Dendritic cell treated with granulocyte-macrophage colony-stimulating factor and Interleukin-4, amounts not matched to agents 40 ng/mL and 50 ng/mL, for 4 days (primary cell): ENCODE results near the gene EIF5B.

Source experiments
- H3K27ac Mint-ChIP-seq: one replicate; pipeline ENCODE4 v1.8.0; 2022; ENCODE audit warnings: mild to moderate bottlenecking, mixed read lengths
- H3K27me3 Mint-ChIP-seq: one replicate; pipeline ENCODE4 v1.8.0; 2022; ENCODE audit warnings: mild to moderate bottlenecking, mixed read lengths
- H3K36me3 Mint-ChIP-seq: one replicate; pipeline ENCODE4 v1.8.0; 2022; ENCODE audit warnings: low read depth, mixed read lengths
- H3K4me1 Mint-ChIP-seq: one replicate; pipeline ENCODE4 v1.8.0; 2022; ENCODE audit warnings: low read depth, mixed read lengths
- H3K4me3 Mint-ChIP-seq: one replicate; pipeline ENCODE4 v1.8.0; 2022; ENCODE audit warnings: mild to moderate bottlenecking, moderate library complexity, mixed read lengths
- H3K9me3 Mint-ChIP-seq: one replicate; pipeline ENCODE4 v1.8.0; 2022; ENCODE audit warnings: mixed read lengths
- intact Hi-C: fragments of 100-400 bp; cut with micrococcal nuclease; formaldehyde crosslinking; loops from one replicate; pipeline ENCODE4 v1.15.0; 2022

EIF5B gene

DNA sequence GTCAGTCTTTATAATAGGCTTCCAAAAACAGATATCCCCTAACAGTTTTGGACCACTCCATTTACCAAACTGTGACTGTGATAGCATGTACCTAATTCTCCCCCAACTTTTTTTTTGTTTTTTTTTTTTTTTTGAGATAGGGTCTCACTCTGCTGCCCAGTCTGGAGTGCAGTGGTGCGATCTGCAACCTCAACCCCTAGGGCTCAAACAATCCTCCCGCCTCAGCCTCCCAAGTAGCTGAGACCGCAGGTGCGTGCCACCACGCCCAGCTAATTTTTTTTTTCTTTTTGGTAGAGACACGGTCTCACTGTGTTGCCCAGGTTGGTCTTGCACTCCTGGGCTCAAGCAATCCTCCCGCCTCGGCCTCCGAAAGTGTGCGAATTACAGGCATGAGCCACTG is 99.7 kb downstream of the EIF5B start:
- Mint-ChIP-seq H3K27me3 (no peaks in the 10 kb centered on the region), H3K27ac (no peak overlapping the region), H3K36me3 (peaks cover 36% of the 10 kb centered on the region), H3K4me1 (no peaks in the 10 kb centered on the region), H3K9me3 (no peaks in the 10 kb centered on the region), H3K4me3 (no peak overlapping the region)
- intact Hi-C loops = no loop called here

DNA sequence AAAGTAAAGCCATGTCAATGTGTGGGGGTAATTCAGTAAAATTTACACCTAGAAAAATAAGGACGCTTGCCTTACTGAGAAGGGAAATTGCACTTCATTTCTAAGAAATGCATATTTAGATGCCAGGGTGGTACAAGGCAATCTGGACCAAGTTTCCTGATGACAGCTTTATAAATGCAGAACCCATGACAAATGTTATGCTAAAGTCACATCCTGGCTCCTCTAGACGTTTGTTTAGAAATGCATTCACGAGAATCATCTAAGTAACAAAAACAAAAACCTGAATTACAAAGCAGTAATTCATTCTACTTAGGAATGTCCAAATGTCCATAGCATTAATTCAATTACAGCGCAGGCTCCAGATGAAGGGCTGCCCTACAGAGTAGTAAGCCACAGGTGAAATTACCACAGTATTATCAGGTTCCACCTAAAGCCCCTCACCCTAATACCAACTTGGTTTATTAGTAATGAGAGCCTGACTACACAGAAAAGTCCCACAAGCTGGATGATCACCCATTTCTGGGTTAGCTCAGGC is 102.8 kb downstream of the EIF5B start:
- Mint-ChIP-seq H3K4me1 (no peaks in the 10 kb centered on the region), H3K27ac (no peak overlapping the region), H3K4me3 (no peak overlapping the region), H3K9me3 (no peaks in the 10 kb centered on the region), H3K27me3 (no peaks in the 10 kb centered on the region), H3K36me3 (peaks cover 23% of the 10 kb centered on the region)
- intact Hi-C loops = loop anchor here (5.0 kb wide), 1 partner anchor 52 kb away; the partner anchor contains the start of gene REV1

DNA sequence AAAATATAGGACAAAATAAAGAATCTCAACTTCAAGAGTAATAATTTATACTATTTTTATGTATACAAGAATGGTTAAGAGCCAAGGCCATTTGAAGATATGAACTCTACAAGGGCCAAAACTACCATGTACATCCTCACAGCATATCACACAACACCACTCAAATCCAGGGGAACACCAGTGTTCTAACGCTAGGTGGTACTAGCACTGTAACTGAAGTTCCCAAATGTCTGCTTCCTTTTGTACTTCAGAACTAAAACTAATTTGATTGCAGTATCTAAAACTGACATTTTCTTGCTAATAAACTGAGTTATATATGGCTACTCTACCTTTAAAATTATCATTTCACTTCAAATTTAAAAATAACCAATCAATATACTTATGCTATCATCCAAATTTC is 105.6 kb downstream of the EIF5B start:
- no peaks in the 10 kb centered on the region for H3K9me3 Mint-ChIP-seq
- no peak overlapping the region for H3K4me3 Mint-ChIP-seq
- intact Hi-C loops = loop anchor here (5.0 kb wide), 1 partner anchor 49 kb away; the partner anchor contains the start of gene REV1
- H3K27me3 Mint-ChIP-seq = no peaks in the 10 kb centered on the region
- H3K36me3 Mint-ChIP-seq = peaks cover 34% of the 10 kb centered on the region
- peaks cover 5% of the 10 kb centered on the region for H3K4me1 Mint-ChIP-seq
- H3K27ac Mint-ChIP-seq = no peak overlapping the region

DNA sequence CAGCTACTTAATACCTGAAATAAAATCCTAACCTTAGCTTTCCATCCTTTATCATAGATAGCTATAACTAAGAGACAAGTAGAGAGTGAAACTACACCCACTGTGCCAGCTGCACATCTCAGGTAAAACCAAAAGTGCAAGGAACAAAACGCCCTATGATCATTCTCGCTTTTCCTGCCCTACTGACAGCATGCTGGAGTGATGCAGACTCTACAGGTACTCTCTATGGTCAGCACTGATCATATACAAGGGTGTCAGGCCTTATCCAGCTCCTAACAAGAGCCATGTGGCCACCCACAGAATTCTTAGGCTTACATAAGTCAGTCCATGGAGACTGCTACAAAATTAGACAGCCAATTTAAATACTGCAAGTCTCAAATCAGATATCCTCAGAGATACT is 107.0 kb downstream of the EIF5B start:
- Mint-ChIP-seq H3K27ac (no peak overlapping the region), H3K27me3 (no peaks in the 10 kb centered on the region), H3K36me3 (peaks cover 39% of the 10 kb centered on the region), H3K9me3 (no peaks in the 10 kb centered on the region), H3K4me3 (no peak overlapping the region), H3K4me1 (peaks cover 5% of the 10 kb centered on the region)
- intact Hi-C loops = loop anchor here (5.0 kb wide), 1 partner anchor 48 kb away; the partner anchor contains the start of gene REV1

DNA sequence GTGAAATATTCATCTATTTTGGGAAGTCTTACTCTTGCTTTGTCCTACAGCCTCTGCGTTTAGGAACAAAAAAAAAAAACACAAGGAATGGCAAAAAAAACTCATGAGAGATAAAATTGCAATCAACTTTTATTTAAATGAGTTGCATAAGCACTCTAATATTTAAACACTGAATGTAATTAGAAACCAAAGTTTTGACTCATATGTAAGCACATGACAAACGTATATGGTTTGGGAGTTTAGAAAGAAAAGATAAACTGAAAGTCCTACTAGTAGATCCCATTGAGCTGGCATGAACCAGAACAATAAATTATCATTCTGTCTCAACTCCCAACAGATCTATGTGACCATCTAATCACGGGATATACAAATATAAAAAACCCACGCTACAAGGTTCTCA is 107.9 kb downstream of the EIF5B start:
- H3K27me3 Mint-ChIP-seq = no peaks in the 10 kb centered on the region
- H3K4me1 Mint-ChIP-seq = peaks cover 5% of the 10 kb centered on the region
- no peak overlapping the region for H3K27ac Mint-ChIP-seq
- H3K36me3 Mint-ChIP-seq = peaks cover 40% of the 10 kb centered on the region
- intact Hi-C loops = no loop called here
- no peaks in the 10 kb centered on the region for H3K9me3 Mint-ChIP-seq
- no peak overlapping the region for H3K4me3 Mint-ChIP-seq

DNA sequence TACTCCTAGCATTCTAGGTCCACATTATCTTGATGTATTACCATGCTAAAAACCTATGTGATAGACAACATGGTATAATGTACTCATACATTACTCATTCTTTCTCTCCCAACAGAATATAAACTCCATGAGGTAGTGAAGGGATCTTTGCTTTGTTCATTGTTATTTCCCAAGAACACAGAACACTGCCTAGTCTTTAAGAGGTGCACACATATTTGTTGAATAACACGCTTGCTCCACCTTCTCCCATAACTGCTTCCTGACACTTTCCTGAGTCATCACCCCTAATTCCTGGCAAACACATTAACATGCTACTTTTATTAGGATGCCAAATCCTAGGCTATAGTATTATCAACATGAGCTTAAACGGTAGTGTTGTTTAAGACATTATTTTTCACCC is 111.4 kb downstream of the EIF5B start:
- Mint-ChIP-seq H3K4me1 (peaks cover 5% of the 10 kb centered on the region), H3K36me3 (peaks cover 70% of the 10 kb centered on the region), H3K9me3 (no peaks in the 10 kb centered on the region), H3K4me3 (no peak overlapping the region), H3K27me3 (no peaks in the 10 kb centered on the region), H3K27ac (no peak overlapping the region)
- intact Hi-C loops = no loop called here

DNA sequence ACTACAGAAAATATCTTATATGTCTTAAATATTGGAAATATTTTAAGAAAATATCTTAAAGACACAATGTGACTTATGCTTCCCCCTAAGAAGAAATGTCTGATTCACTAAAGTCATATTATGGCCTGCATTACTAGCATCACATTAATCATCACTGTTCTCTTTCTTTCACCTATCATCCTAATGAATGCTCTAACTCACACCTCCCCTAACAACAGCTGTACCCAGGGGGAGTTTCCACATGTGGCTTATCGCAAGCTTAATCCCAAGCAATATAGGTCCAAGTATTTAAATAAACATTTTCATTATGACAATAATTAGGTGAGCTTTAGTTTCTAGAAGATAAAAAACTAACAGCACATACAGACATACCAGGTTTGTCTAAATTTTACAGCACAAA is 113.0 kb downstream of the EIF5B start:
- H3K27ac Mint-ChIP-seq = no peak overlapping the region
- H3K4me1 Mint-ChIP-seq = peaks cover 5% of the 10 kb centered on the region
- H3K27me3 Mint-ChIP-seq = no peaks in the 10 kb centered on the region
- H3K4me3 Mint-ChIP-seq = no peak overlapping the region
- intact Hi-C loops = no loop called here
- H3K9me3 Mint-ChIP-seq = no peaks in the 10 kb centered on the region
- peaks cover 79% of the 10 kb centered on the region for H3K36me3 Mint-ChIP-seq
